Heart left ventricle (tissue), 13 donors: ENCODE results near the gene HGF.

Experiments
- POLR2A ChIP-seq, 2 donors: fragments of 450-650 bp; IDR thresholded peaks; one replicate each; pipeline ENCODE4 v1.6.1; 2017; ENCODE audit warnings: antibody characterized with exemption in 2 of 2, mild to moderate bottlenecking in 2 of 2, moderate library complexity in 2 of 2
- TF ChIP-seq, protein P1 (sequence below), 12 donors: fragments of 200-600 bp; sonication (generic) in 4 of 12; IDR thresholded peaks; one replicate each; pipeline versions ENCODE4 v1.5.0 to v1.8.0; 2018 to 2022; ENCODE audit warnings: antibody characterized with exemption in 12 of 12, mild to moderate bottlenecking in 5 of 12
- donor health status: ischemic (EF 13 %, LVEDD 7.1; RV severe dilation, severe dysfunction).
- donor health status: DM: no; HTN: yes; CAD: no.
- donor health status: DM: no; HTN: no; CAD: no.
- donor health status: ischemic (EF 25% LVEDD 6.9; RV normal size, moderate dysfunction).
- donor health status: ischemic (EF 25% LVEDD 5.7; RV mildly dilated, moderate dysfunction).
- donor health status: ischemic (EF 35%, LVEDD 5.7; RV mildly dilated, moderate dysfunction).
- donor health status: nonischemic (EF 11% LVEDD 7.7; RV severe dilation, severe dysfunction).
- donor health status: DM: yes; HTN: yes; CAD: no.
- donor health status: PGD.
- donor health status: ischemic (EF 29% LVEDD 5.4; RV normal size, mild dysfunction).
- donor health status: nonischemic (EF 23%, LVEDD 6.1; RV moderate dilation, normal function).

DNA sequence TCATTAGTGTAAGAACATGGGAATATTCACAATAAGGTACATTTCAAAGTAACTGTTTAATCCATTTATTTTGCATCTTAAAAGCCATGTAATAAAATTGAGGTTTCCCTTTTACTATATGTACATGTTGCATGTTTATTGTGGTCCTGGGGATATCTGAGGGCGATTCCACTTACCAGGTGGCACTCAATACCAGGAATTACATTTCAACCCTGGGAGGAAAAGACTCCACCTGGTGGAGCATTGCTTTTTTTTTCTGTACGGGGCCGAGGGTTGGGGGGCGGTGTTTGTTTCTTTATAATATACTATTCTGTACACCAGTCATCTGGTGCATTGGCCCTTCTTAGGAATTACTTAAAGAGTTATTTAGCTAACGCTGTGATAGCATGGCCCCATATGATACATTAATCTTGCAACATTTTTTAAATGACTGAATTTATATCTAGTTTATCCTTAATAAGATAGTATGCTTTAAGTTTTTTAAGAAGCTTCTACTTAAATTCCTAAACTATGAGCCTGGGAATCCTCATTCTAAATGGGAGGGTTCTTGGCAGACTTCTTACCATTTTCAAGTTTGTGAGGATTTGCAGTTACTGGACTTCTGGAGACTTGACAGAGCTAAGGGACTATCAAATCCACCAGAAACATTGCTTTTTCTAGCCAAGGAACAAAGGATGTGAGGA is 7.2 kb upstream of the HGF start:
- TF ChIP-seq, protein P1, sequence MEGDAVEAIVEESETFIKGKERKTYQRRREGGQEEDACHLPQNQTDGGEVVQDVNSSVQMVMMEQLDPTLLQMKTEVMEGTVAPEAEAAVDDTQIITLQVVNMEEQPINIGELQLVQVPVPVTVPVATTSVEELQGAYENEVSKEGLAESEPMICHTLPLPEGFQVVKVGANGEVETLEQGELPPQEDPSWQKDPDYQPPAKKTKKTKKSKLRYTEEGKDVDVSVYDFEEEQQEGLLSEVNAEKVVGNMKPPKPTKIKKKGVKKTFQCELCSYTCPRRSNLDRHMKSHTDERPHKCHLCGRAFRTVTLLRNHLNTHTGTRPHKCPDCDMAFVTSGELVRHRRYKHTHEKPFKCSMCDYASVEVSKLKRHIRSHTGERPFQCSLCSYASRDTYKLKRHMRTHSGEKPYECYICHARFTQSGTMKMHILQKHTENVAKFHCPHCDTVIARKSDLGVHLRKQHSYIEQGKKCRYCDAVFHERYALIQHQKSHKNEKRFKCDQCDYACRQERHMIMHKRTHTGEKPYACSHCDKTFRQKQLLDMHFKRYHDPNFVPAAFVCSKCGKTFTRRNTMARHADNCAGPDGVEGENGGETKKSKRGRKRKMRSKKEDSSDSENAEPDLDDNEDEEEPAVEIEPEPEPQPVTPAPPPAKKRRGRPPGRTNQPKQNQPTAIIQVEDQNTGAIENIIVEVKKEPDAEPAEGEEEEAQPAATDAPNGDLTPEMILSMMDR (IDR thresholded peaks at IDR 0.05) = no peak
- no peak for TF ChIP-seq POLR2A (IDR thresholded peaks at IDR 0.05)
